Left ventricle myocardium inferior (tissue), 1 donor: Measurements from ENCODE around the gene PAX4. TPM values are rescaled to one million over a fixed set of nuclear protein-coding genes. Genes with fewer than 3 reads are reported as not detected.

Experiments
- DNase-seq: peaks from one replicate; pipeline ENCODE4 v3.0.0-alpha.2; 2020
- H3K27ac ChIP-seq: fragments of 200-600 bp; replicated peaks from 2 replicates; pipeline ENCODE4 v1.8.0; 2021
- H3K27me3 ChIP-seq: fragments of 200-600 bp; 2 replicates; pipeline ENCODE4 v1.8.0; 2021; ENCODE audit warnings: low read depth
- H3K36me3 ChIP-seq: fragments of 200-600 bp; 2 replicates; pipeline ENCODE4 v1.8.0; 2021
- H3K4me1 ChIP-seq: fragments of 200-600 bp; 2 replicates; pipeline ENCODE4 v1.8.0; 2021
- H3K4me3 ChIP-seq: fragments of 200-600 bp; 2 replicates; pipeline ENCODE4 v1.8.0; 2021; ENCODE audit warnings: mild to moderate bottlenecking, moderate library complexity
- H3K9me3 ChIP-seq: fragments of 200-600 bp; replicated peaks from 2 replicates; pipeline ENCODE4 v1.8.0; 2021
- CTCF ChIP-seq: fragments of 200-600 bp; IDR thresholded peaks from 2 replicates; pipeline ENCODE4 v1.8.0; 2021; ENCODE audit warnings: antibody characterized with exemption, mild to moderate bottlenecking, borderline replicate concordance
- intact Hi-C: fragments of 100-400 bp; cut with micrococcal nuclease; formaldehyde crosslinking; loops from one replicate; pipeline ENCODE4 v1.11.0; 2022
- long read RNA-seq: library from polyadenylated mRNA; unstranded; transcript quantifications from one replicate; pipeline ENCODE4 v2.0.0, GENCODE V29; 2021
- total RNA-seq: library from RNA; stranded (reverse); fragmentation: NEBNext Ultra II Directional; extraction: Animal tissue kit (Norgen Biotek cat#: 25700); gene quantifications from one replicate; pipeline ENCODE4 v1.2.1, GENCODE V29; 2021
- donor health status: DM: no; HTN: yes; CAD: no; lungs with severe emphysema.

PAX4 gene
- total RNA-seq: not detected
- long read RNA-seq: 0 reads

GRCh38 chr7:127618042-127618441 lies at the start of gene PAX4:
Gene PAX4 (minus strand): TSS chr7:127618142. CDS start chr7:127615928, 2,214 bp downstream.
- no peak for TF ChIP-seq CTCF
- no peak within 1 kb of the TSS for H3K4me3 ChIP-seq
- no peaks in the 10 kb centered on the region for H3K36me3 ChIP-seq
- DNase-seq: no peak
- no peak within 1 kb of the TSS for H3K27ac ChIP-seq
- H3K9me3 ChIP-seq: no peaks in the 10 kb centered on the region
- H3K27me3 ChIP-seq: peaks cover 100% of the 10 kb centered on the region
- intact Hi-C loops: no loop called here
- H3K4me1 ChIP-seq: no peaks in the 10 kb centered on the region

- H3K4me1 ChIP-seq: no peaks in the 10 kb centered on the region
- intact Hi-C loops: no loop called here
- H3K27ac ChIP-seq: no peak overlapping the region
- H3K9me3 ChIP-seq: peaks cover under 1% of the 10 kb centered on the region
- no peak for DNase-seq
- H3K36me3 ChIP-seq: no peaks in the 10 kb centered on the region
- no peak overlapping the region for H3K4me3 ChIP-seq
- TF ChIP-seq CTCF: no peak
- no peaks in the 10 kb centered on the region for H3K27me3 ChIP-seq
These were observed 49.2 kb upstream of the PAX4 start for GRCh38 chr7:127667017-127667670.

- no peaks in the 10 kb centered on the region for H3K4me1 ChIP-seq
- no peak overlapping the region for H3K4me3 ChIP-seq
- TF ChIP-seq CTCF: no peak
- intact Hi-C loops: no loop called here
- no peaks in the 10 kb centered on the region for H3K27me3 ChIP-seq
- no peak for DNase-seq
- no peak overlapping the region for H3K27ac ChIP-seq
- H3K9me3 ChIP-seq: no peaks in the 10 kb centered on the region
- no peaks in the 10 kb centered on the region for H3K36me3 ChIP-seq
These were observed 48.7 kb upstream of the PAX4 start for GRCh38 chr7:127666602-127667001.

GRCh38 chr7:127665922-127666321 lies 48.0 kb upstream of the PAX4 start:
- no peak for TF ChIP-seq CTCF

GRCh38 chr7:127658970-127659630 lies 41.2 kb upstream of the PAX4 start:
- no peaks in the 10 kb centered on the region for H3K36me3 ChIP-seq
- no peak overlapping the region for H3K4me3 ChIP-seq
- intact Hi-C loops: no loop called here
- H3K27me3 ChIP-seq: no peaks in the 10 kb centered on the region
- peaks cover 24% of the 10 kb centered on the region for H3K4me1 ChIP-seq
- TF ChIP-seq CTCF: no peak
- DNase-seq: no peak
- no peak overlapping the region for H3K27ac ChIP-seq
- no peaks in the 10 kb centered on the region for H3K9me3 ChIP-seq

More at GRCh38 chr7:127665922-127666321, 48.0 kb upstream of the PAX4 start:
- intact Hi-C loops: no loop called here
- H3K36me3 ChIP-seq: no peaks in the 10 kb centered on the region
- H3K27ac ChIP-seq: no peak overlapping the region
- no peak overlapping the region for H3K4me3 ChIP-seq
- no peaks in the 10 kb centered on the region for H3K9me3 ChIP-seq
- H3K27me3 ChIP-seq: no peaks in the 10 kb centered on the region
- no peaks in the 10 kb centered on the region for H3K4me1 ChIP-seq
- DNase-seq: no peak
